Breast epithelium (tissue), 4 donors: ENCODE data around the gene NEK6. TPM values are rescaled to one million over a fixed set of nuclear protein-coding genes. Genes with fewer than 3 reads are reported as not detected.

ENCODE experiments used
- DNase-seq, 2 donors: peaks; one replicate each; pipeline ENCODE4 v3.0.0-alpha.2; 2019; ENCODE audit warnings: low spot score in 2 of 2
- H3K27ac ChIP-seq, 2 donors: fragments of 200-600 bp; sonication (generic) in 1 of 2; one replicate each; pipeline ENCODE4 v1.5.1; 2016 to 2019; ENCODE audit warnings: mild to moderate bottlenecking in 1 of 2
- H3K27me3 ChIP-seq, 2 donors: fragments of 200-600 bp; sonication (generic) in 1 of 2; one replicate each; pipeline versions ENCODE4 v1.5.1 to v1.6.0; 2017 to 2019; ENCODE audit warnings: control low read depth in 1 of 2, mild to moderate bottlenecking in 1 of 2
- H3K36me3 ChIP-seq: fragments of 200-600 bp; one replicate; pipeline ENCODE4 v1.5.1; 2019
- H3K4me1 ChIP-seq, 2 donors: fragments of 200-600 bp; sonication (generic); one replicate each; pipeline ENCODE4 v1.5.1; 2016 to 2019; ENCODE audit warnings: control low read depth in 1 of 2
- H3K4me3 ChIP-seq, 3 donors: fragments of 200-600 bp; sonication (generic); 1 replicate in 2 of 3; 2 replicates in 1 of 3; pipeline ENCODE4 v1.5.1; 2016 to 2019; ENCODE audit warnings: mild to moderate bottlenecking in 3 of 3, moderate library complexity in 2 of 3
- H3K9me3 ChIP-seq, 2 donors: fragments of 200-600 bp; sonication (generic) in 1 of 2; one replicate each; pipeline ENCODE4 v1.5.1; 2016 to 2019; ENCODE audit warnings: control low read depth in 1 of 2
- CTCF ChIP-seq, 3 donors: fragments of 450-650 bp; IDR thresholded peaks; one replicate each; pipeline ENCODE4 v1.5.1; 2016 to 2017; ENCODE audit warnings: antibody characterized with exemption in 3 of 3, mild to moderate bottlenecking in 3 of 3, moderate library complexity in 3 of 3
- POLR2A ChIP-seq: fragments of 450-650 bp; IDR thresholded peaks from one replicate; pipeline ENCODE4 v1.6.1; 2016; ENCODE audit warnings: antibody characterized with exemption, mild to moderate bottlenecking, moderate library complexity
- POLR2AphosphoS5 ChIP-seq, 3 donors: sonication (generic); formaldehyde crosslinking; IDR thresholded peaks; one replicate each; pipeline ENCODE4 v1.6.1; 2017; ENCODE audit warnings: antibody characterized with exemption in 3 of 3
- intact Hi-C: fragments of 100-400 bp; cut with DNase I; formaldehyde crosslinking; loops from one replicate; pipeline ENCODE4 v1.15.1; 2023; ENCODE audit warnings: low total_unique reads
- total RNA-seq, 3 donors: library from RNA; depleted of rRNA; stranded (reverse); fragments of >200 nt; gene quantifications; one replicate each; pipeline ENCODE4 v1.1.0, GENCODE V29; 2016

Gene NEK6
- total RNA-seq, 3 donors from 2014 or later = 17.8 to 31.5 (median 22.2) TPM

GRCh38 chr9:124259158-124259808, 1.5 kb downstream of the NEK6 start:
- DNase-seq = peak; percentile 73 to 86
- intact Hi-C loops = no loop called here
- peak overlapping the region; percentile 87 to 96 for H3K27ac ChIP-seq

GRCh38 chr9:124260769-124261603, 3.2 kb downstream of the NEK6 start:
- intact Hi-C loops = no loop called here
- Histone ChIP-seq H3K4me1 (peaks cover 10 to 11% of the 10 kb centered on the region in 2 donors), H3K27me3 (no peaks in the 10 kb centered on the region), H3K36me3 (no peaks in the 10 kb centered on the region), H3K9me3 (no peaks in the 10 kb centered on the region), H3K4me3 (peak overlapping the region in 1 of 3 donors; percentile 84), H3K27ac (peak overlapping the region; percentile 87 to 96)
- TF ChIP-seq POLR2AphosphoS5 (IDR thresholded peaks at IDR 0.05) (no peak), CTCF (IDR thresholded peaks at IDR 0.05) (no peak), POLR2A (no peak)
- no peak for DNase-seq

More at GRCh38 chr9:124259158-124259808, 1.5 kb downstream of the NEK6 start:
- peak overlapping the region; percentile 67 to 84 (median 71) for H3K4me3 ChIP-seq
- H3K36me3 ChIP-seq = no peaks in the 10 kb centered on the region
- H3K9me3 ChIP-seq = no peaks in the 10 kb centered on the region
- no peaks in the 10 kb centered on the region for H3K27me3 ChIP-seq
- H3K4me1 ChIP-seq = peaks cover 10 to 11% of the 10 kb centered on the region in 2 donors
- peak; percentile 63 to 71 (median 66) for TF ChIP-seq POLR2AphosphoS5 (IDR thresholded peaks at IDR 0.05)
- no peak for TF ChIP-seq CTCF (IDR thresholded peaks at IDR 0.05)
- no peak for TF ChIP-seq POLR2A

- no peaks in the 10 kb centered on the region for H3K9me3 ChIP-seq
- no peak for TF ChIP-seq CTCF (IDR thresholded peaks at IDR 0.05)
- no peak for TF ChIP-seq POLR2A
- no peak for TF ChIP-seq POLR2AphosphoS5 (IDR thresholded peaks at IDR 0.05)
- intact Hi-C loops = no loop called here
- H3K36me3 ChIP-seq = no peaks in the 10 kb centered on the region
- H3K4me3 ChIP-seq = peak overlapping the region in 1 of 3 donors; percentile 7
- no peaks in the 10 kb centered on the region for H3K27me3 ChIP-seq
- no peak for DNase-seq
- peaks cover 12 to 20% of the 10 kb centered on the region in 2 donors for H3K4me1 ChIP-seq
- peak overlapping the region; percentile 87 to 96 for H3K27ac ChIP-seq
Measured at GRCh38 chr9:124261736-124262648, 4.2 kb downstream of the NEK6 start.

- intact Hi-C loops = no loop called here
- H3K4me3 ChIP-seq = no peak overlapping the region
- H3K27ac ChIP-seq = peak overlapping the region; percentile 20 to 87
- H3K4me1 ChIP-seq = peaks cover 16 to 24% of the 10 kb centered on the region in 2 donors
- H3K27me3 ChIP-seq = no peaks in the 10 kb centered on the region
- no peak for DNase-seq
- H3K36me3 ChIP-seq = no peaks in the 10 kb centered on the region
- H3K9me3 ChIP-seq = no peaks in the 10 kb centered on the region
- TF ChIP-seq CTCF (IDR thresholded peaks at IDR 0.05) = no peak
- no peak for TF ChIP-seq POLR2AphosphoS5 (IDR thresholded peaks at IDR 0.05)
- TF ChIP-seq POLR2A = no peak
Measured at GRCh38 chr9:124262649-124262972, 4.9 kb downstream of the NEK6 start.
